Right lobe of liver (tissue), 4 donors: ENCODE measurements around the gene CLSTN1.

Experiments
- POLR2A ChIP-seq: fragments of 450-650 bp; IDR thresholded peaks from one replicate; pipeline ENCODE4 v1.6.1; 2017; ENCODE audit warnings: antibody characterized with exemption, mild to moderate bottlenecking
- TF ChIP-seq, protein P1 (sequence below), 4 donors: fragments of 200-600 bp in 3 of 4; fragments of 450-650 bp in 1 of 4; IDR thresholded peaks; one replicate each; pipeline versions ENCODE4 v1.5.1 to v1.8.0; 2016 to 2022; ENCODE audit warnings: antibody characterized with exemption in 4 of 4, mild to moderate bottlenecking in 2 of 4
- donor health status: DM: no; HTN: no; CAD: no.
- donor health status: DM: no; HTN: no; CAD: no.
- donor health status: DM: no; HTN: yes; CAD: no.

DNA sequence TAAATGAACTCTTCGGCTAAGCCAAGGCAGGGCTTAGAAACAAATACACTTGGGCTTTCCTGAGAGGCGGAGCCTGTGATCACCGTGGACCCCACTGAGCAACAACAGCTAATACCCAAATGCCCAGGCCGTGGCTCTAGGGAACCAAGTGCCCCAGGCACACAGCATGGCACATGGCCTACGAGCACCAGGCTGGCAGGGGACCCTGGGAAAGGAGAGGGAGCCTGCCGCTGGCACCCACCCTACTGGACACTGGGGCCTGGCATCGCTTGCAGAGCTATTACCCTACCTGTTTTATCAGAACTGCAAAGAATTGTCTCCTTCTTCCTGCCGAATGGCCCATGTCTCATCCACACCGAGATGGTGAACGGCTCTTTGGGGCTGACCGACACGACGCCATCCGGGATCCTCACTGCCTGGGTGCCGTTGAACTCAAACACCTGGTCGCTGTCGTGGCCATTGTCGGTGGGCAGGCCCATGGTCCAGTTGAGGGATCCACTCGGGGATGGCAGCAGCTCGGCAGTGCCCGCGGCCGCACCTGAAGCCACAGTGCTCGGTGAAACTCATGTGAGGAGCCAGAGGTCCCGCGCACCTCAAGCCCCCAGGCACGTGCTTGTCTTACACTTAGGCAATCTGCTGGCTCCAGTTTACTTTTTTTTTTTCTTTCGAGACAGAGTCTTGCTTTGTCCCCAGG is 79.5 kb downstream of the CLSTN1 start:
- TF ChIP-seq, protein P1, sequence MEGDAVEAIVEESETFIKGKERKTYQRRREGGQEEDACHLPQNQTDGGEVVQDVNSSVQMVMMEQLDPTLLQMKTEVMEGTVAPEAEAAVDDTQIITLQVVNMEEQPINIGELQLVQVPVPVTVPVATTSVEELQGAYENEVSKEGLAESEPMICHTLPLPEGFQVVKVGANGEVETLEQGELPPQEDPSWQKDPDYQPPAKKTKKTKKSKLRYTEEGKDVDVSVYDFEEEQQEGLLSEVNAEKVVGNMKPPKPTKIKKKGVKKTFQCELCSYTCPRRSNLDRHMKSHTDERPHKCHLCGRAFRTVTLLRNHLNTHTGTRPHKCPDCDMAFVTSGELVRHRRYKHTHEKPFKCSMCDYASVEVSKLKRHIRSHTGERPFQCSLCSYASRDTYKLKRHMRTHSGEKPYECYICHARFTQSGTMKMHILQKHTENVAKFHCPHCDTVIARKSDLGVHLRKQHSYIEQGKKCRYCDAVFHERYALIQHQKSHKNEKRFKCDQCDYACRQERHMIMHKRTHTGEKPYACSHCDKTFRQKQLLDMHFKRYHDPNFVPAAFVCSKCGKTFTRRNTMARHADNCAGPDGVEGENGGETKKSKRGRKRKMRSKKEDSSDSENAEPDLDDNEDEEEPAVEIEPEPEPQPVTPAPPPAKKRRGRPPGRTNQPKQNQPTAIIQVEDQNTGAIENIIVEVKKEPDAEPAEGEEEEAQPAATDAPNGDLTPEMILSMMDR (IDR thresholded peaks at IDR 0.05) = no peak
- TF ChIP-seq POLR2A = no peak
